ENCODE results near the gene ACSL1. TPM values are rescaled to one million over a fixed set of nuclear protein-coding genes. Genes with fewer than 3 reads are reported as not detected.

ACSL1 gene
- total RNA-seq, 1 experiment from 2014 or later = 12.5 TPM

DNA sequence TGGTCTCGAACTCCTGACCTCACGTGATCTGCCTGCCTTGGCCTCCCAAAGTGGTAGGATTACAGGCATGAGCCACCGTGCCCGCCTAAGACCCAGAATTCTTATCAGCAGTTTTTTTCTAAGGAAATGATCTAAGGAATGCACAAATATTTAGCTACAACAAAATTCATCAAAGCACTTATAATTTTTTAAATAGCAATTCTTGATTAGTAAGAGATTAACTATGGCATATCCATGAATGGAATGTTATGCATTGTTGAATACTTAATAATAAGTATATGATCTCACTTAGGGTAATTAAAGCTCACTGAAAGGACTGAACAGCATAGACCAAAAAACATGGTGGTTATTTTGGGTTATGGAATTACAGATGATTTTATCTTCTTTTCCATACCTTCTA, 110.2 kb downstream of the ACSL1 start:
- no peak overlapping the region for H3K4me2 ChIP-seq (ENCODE audit: low read length)
- H3K27me3 ChIP-seq (ENCODE audit: insufficient read depth, low read length) = no peaks in the 10 kb centered on the region
- no peak overlapping the region for H2AFZ ChIP-seq (ENCODE audit: low read depth, low read length, poor library complexity, severe bottlenecking)
- no peaks in the 10 kb centered on the region for H3K9me3 ChIP-seq (ENCODE audit: control insufficient read depth in 1 of 2, insufficient read depth in 1 of 2, low read depth in 1 of 2, low read length in 2 of 2)
- no peaks in the 10 kb centered on the region for H4K20me1 ChIP-seq (ENCODE audit: insufficient read depth)
- DNase-seq (ENCODE audit: low read depth, low spot score) (no peak), ATAC-seq (no peak)
- H3K4me1 ChIP-seq (ENCODE audit: control insufficient read depth in 1 of 2, insufficient read depth in 2 of 2, low read length in 2 of 2) = no peaks in the 10 kb centered on the region
- BruUV-seq (replicated peaks) = no TSS peak
- H3K9ac ChIP-seq (ENCODE audit: low read length) = no peak overlapping the region
- RAD21 ChIA-PET (ENCODE audit: low non-redundant PET in 1 of 2, low total read pairs in 2 of 2, uncharacterized antibody in 2 of 2, unreplicated experiment in 2 of 2) = no interaction called here
- H3K9me2 ChIP-seq (ENCODE audit: insufficient read depth) = no peaks in the 10 kb centered on the region
- H3K36me3 ChIP-seq (ENCODE audit: control insufficient read depth in 1 of 2, insufficient read depth in 2 of 2, low read length in 2 of 2) = no peaks in the 10 kb centered on the region; a peak in 1 of 4 replicates
- CTCF ChIA-PET = no interaction called here
- H3K79me2 ChIP-seq (ENCODE audit: insufficient read depth, low read length) = peaks cover 10% of the 10 kb centered on the region
- POLR2A ChIA-PET = no interaction called here
- H3K27ac ChIP-seq (ENCODE audit: low read depth, low read length) = no peak overlapping the region
- TF ChIP-seq, protein P1, sequence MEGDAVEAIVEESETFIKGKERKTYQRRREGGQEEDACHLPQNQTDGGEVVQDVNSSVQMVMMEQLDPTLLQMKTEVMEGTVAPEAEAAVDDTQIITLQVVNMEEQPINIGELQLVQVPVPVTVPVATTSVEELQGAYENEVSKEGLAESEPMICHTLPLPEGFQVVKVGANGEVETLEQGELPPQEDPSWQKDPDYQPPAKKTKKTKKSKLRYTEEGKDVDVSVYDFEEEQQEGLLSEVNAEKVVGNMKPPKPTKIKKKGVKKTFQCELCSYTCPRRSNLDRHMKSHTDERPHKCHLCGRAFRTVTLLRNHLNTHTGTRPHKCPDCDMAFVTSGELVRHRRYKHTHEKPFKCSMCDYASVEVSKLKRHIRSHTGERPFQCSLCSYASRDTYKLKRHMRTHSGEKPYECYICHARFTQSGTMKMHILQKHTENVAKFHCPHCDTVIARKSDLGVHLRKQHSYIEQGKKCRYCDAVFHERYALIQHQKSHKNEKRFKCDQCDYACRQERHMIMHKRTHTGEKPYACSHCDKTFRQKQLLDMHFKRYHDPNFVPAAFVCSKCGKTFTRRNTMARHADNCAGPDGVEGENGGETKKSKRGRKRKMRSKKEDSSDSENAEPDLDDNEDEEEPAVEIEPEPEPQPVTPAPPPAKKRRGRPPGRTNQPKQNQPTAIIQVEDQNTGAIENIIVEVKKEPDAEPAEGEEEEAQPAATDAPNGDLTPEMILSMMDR (IDR thresholded peaks at IDR 0.05 in 2 of 3, conservative IDR thresholded peaks at IDR 0.05 in 1 of 3; ENCODE audit: borderline replicate concordance in 1 of 3, insufficient read depth in 1 of 3, low read depth in 2 of 3, low read length in 2 of 3) = no peak
- TF ChIP-seq, protein P2, sequence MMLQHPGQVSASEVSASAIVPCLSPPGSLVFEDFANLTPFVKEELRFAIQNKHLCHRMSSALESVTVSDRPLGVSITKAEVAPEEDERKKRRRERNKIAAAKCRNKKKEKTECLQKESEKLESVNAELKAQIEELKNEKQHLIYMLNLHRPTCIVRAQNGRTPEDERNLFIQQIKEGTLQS (IDR thresholded peaks at IDR 0.05) = no peak
- TF ChIP-seq EZH2 (IDR thresholded peaks at IDR 0.05) (no peak), POLR2AphosphoS5 (IDR thresholded peaks at IDR 0.05; ENCODE audit: low read depth, low read length) (no peak), RAD21 (IDR thresholded peaks at IDR 0.05; ENCODE audit: low read depth) (no peak), ZFX (IDR thresholded peaks at IDR 0.05) (no peak), CBX3 (IDR thresholded peaks at IDR 0.05; ENCODE audit: low read depth) (no peak), ELF1 (IDR thresholded peaks at IDR 0.05; ENCODE audit: borderline replicate concordance, low read depth) (no peak), EZH2phosphoT487 (IDR thresholded peaks at IDR 0.05; ENCODE audit: borderline replicate concordance) (no peak)
- TF ChIP-seq, protein P3, sequence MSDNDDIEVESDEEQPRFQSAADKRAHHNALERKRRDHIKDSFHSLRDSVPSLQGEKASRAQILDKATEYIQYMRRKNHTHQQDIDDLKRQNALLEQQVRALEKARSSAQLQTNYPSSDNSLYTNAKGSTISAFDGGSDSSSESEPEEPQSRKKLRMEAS (IDR thresholded peaks at IDR 0.05) = no peak
- H3K4me3 ChIP-seq (replicated peaks in 1 of 2; ENCODE audit: low read depth in 1 of 2, low read length in 2 of 2) = no peak overlapping the region
- intact Hi-C loops (cut with micrococcal nuclease) = no loop called here
